Measurements from ENCODE around the gene PXMP2. TPM values are rescaled to one million over a fixed set of nuclear protein-coding genes. Genes with fewer than 3 reads are reported as not detected.

Gene PXMP2
- total RNA-seq, 1 experiment from 2014 or later, result 42.7 TPM

DNA sequence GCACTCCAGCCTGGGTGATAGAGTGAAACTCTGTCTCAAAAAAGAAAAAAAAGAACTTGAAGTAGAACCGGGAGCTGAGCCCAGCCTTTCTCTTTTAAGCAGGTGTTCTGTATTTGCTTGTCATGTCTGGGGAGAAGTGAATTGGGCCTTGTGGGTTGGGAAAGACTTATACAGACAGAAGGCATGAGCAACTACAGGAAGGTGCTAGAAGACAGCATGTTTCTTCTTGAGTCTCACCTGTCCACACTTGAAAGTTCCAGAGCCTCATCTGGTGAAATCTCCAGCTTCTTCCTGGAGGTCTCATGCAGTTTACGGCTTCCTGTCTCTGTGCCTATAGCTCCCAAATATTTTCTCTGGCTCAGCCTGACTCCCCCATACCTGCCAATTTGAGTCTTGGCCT is 25.7 kb downstream of the PXMP2 start:
- Histone ChIP-seq H3K9me2 (replicated peaks; ENCODE audit: low read length) (no peaks in the 10 kb centered on the region), H3K9me3 (ENCODE audit: low read length) (no peaks in the 10 kb centered on the region), H3K4me2 (ENCODE audit: low read length) (no peak overlapping the region), H2AFZ (ENCODE audit: low read length) (no peak overlapping the region), H4K20me1 (ENCODE audit: low read length) (peaks cover 23% of the 10 kb centered on the region), H3F3A (ENCODE audit: low read length, unreplicated experiment) (no peaks in the 10 kb centered on the region), H3K79me2 (ENCODE audit: low read length) (peaks cover 58% of the 10 kb centered on the region), H3K27me3 (ENCODE audit: low read length) (no peaks in the 10 kb centered on the region), H3K4me3 (ENCODE audit: low read length) (no peak overlapping the region), H3K4me1 (ENCODE audit: insufficient read depth, low read length) (0 out of 2 replicates have a peak, but pooled peaks cover 12% of the 10 kb centered on the region), H3K9ac (ENCODE audit: low read length) (no peak overlapping the region), H3K27ac (ENCODE audit: low read length) (no peak overlapping the region), H3K36me3 (ENCODE audit: low read depth, low read length) (peaks cover 18% of the 10 kb centered on the region)
- no TSS peak for BruUV-seq (replicated peaks)
- TF ChIP-seq EZH2 (IDR thresholded peaks at IDR 0.05; ENCODE audit: low read length, unreplicated experiment) (no peak), CTCF (conservative IDR thresholded peaks at IDR 0.05; ENCODE audit: low read depth, low read length) (no peak), EZH2phosphoT487 (IDR thresholded peaks at IDR 0.05; ENCODE audit: borderline replicate concordance, low read length) (no peak)
- ATAC-seq (no peak), DNase-seq (no peak)
- intact Hi-C loops (cut with micrococcal nuclease), result loop anchor here (5.0 kb wide), 1 partner anchor 49 kb away; the partner anchor contains the start of gene ANKLE2
- POLR2A ChIA-PET (ENCODE audit: unreplicated experiment), result no interaction called here
- CTCF ChIA-PET, result no interaction called here

- TF ChIP-seq CTCF (conservative IDR thresholded peaks at IDR 0.05; ENCODE audit: low read depth, low read length), result no peak
- TF ChIP-seq EZH2 (IDR thresholded peaks at IDR 0.05; ENCODE audit: low read length, unreplicated experiment), result no peak
- TF ChIP-seq EZH2phosphoT487 (IDR thresholded peaks at IDR 0.05; ENCODE audit: borderline replicate concordance, low read length), result no peak
- POLR2A ChIA-PET (ENCODE audit: unreplicated experiment), result no interaction called here
- no peak for ATAC-seq
- Histone ChIP-seq H2AFZ (ENCODE audit: low read length) (no peak overlapping the region), H3K9me3 (ENCODE audit: low read length) (no peaks in the 10 kb centered on the region), H3K36me3 (ENCODE audit: low read depth, low read length) (peaks cover 37% of the 10 kb centered on the region), H3K27me3 (ENCODE audit: low read length) (no peaks in the 10 kb centered on the region), H3K9me2 (replicated peaks; ENCODE audit: low read length) (no peaks in the 10 kb centered on the region), H3K4me1 (ENCODE audit: insufficient read depth, low read length) (peaks cover 17% of the 10 kb centered on the region), H3F3A (ENCODE audit: low read length, unreplicated experiment) (no peaks in the 10 kb centered on the region), H4K20me1 (ENCODE audit: low read length) (peaks cover 39% of the 10 kb centered on the region), H3K4me3 (ENCODE audit: low read length) (no peak overlapping the region), H3K27ac (ENCODE audit: low read length) (no peak overlapping the region), H3K4me2 (ENCODE audit: low read length) (no peak overlapping the region), H3K79me2 (ENCODE audit: low read length) (peaks cover 45% of the 10 kb centered on the region), H3K9ac (ENCODE audit: low read length) (no peak overlapping the region)
- no peak for DNase-seq
- no TSS peak for BruUV-seq (replicated peaks)
- CTCF ChIA-PET, result no interaction called here
- intact Hi-C loops (cut with micrococcal nuclease), result no loop called here
Observed at GRCh38 chr12:132715874-132716273, 28.5 kb downstream of the PXMP2 start.

- Histone ChIP-seq H3K79me2 (ENCODE audit: low read length) (peaks cover 40% of the 10 kb centered on the region), H3K9ac (ENCODE audit: low read length) (no peak overlapping the region), H3K27me3 (ENCODE audit: low read length) (no peaks in the 10 kb centered on the region), H3K9me2 (replicated peaks; ENCODE audit: low read length) (no peaks in the 10 kb centered on the region), H3K36me3 (ENCODE audit: low read depth, low read length) (peaks cover 42% of the 10 kb centered on the region), H3K27ac (ENCODE audit: low read length) (no peak overlapping the region), H3K4me2 (ENCODE audit: low read length) (no peak overlapping the region), H3K4me1 (ENCODE audit: insufficient read depth, low read length) (peaks cover 17% of the 10 kb centered on the region), H4K20me1 (ENCODE audit: low read length) (peaks cover 43% of the 10 kb centered on the region), H3K4me3 (ENCODE audit: low read length) (no peak overlapping the region), H2AFZ (ENCODE audit: low read length) (no peak overlapping the region), H3K9me3 (ENCODE audit: low read length) (no peaks in the 10 kb centered on the region), H3F3A (ENCODE audit: low read length, unreplicated experiment) (no peaks in the 10 kb centered on the region)
- ATAC-seq (no peak), DNase-seq (no peak)
- intact Hi-C loops (cut with micrococcal nuclease), result no loop called here
- TF ChIP-seq EZH2 (IDR thresholded peaks at IDR 0.05; ENCODE audit: low read length, unreplicated experiment) (no peak), CTCF (conservative IDR thresholded peaks at IDR 0.05; ENCODE audit: low read depth, low read length) (no peak), EZH2phosphoT487 (IDR thresholded peaks at IDR 0.05; ENCODE audit: borderline replicate concordance, low read length) (no peak)
- no TSS peak for BruUV-seq (replicated peaks)
- ChIA-PET POLR2A (ENCODE audit: unreplicated experiment) (no interaction called here), CTCF (no interaction called here)
Observed at GRCh38 chr12:132716356-132716755, 29.0 kb downstream of the PXMP2 start.
